Daoy (cell line): ENCODE measurements around the gene LGALS14. TPM values are rescaled to one million over a fixed set of nuclear protein-coding genes. Genes with fewer than 3 reads are reported as not detected.
"Not testable (repeated sequence)": the region's sequence is repeated elsewhere in the genome, so short reads cannot be mapped to it uniquely, and the experiment has no call there.

Experiments used
- DNase-seq: peaks from one replicate; pipeline ENCODE4 v3.0.0-alpha.2; 2015; ENCODE audit warnings: low read depth
- total RNA-seq: library from RNA; depleted of rRNA; stranded (reverse); fragments of >200 nt; shearing (Covaris generic); gene quantifications from 2 replicates; pipeline ENCODE4 v1.2.3, GENCODE V29; 2014; rRNA removed

LGALS14 gene, protein sequence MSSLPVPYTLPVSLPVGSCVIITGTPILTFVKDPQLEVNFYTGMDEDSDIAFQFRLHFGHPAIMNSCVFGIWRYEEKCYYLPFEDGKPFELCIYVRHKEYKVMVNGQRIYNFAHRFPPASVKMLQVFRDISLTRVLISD
- not detected in 2 replicates for total RNA-seq

- no peak for DNase-seq
Observed at GRCh38 chr19:39704181-39705044, at the start of gene LGALS14. TSS of gene LGALS14 (plus strand) at chr19:39704481. CDS start at chr19:39704529, 48 bp downstream.

DNA sequence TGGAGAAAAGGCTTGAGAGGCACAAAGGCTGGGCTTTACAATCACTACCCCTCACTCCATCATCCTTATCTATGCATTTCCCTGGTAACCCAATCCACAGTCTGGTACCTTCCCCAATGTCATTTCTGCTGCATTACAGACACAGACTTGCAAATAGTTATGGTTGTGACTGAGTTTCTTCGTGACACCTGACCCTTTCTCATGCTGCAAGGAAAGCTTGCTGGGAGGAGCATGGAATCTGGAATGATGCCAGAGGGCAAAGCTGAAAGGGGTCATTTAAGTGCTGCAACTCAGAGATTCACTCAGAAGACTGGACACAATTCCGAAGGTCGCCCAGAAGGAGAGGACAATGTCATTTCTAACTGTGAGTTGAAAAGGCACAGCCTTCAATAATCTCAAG, 48.7 kb upstream of the LGALS14 start, which contains the start of gene LGALS16:
TSS of gene LGALS16 (plus strand) at position 301 of the 400 bp plus-strand sequence. CDS start at position 350, 49 bp downstream.
- no peak for DNase-seq

- no peak for DNase-seq
Observed at GRCh38 chr19:39659791-39660190, 44.5 kb upstream of the LGALS14 start.

- no peak for DNase-seq
Observed at GRCh38 chr19:39660661-39661060, 43.6 kb upstream of the LGALS14 start.

DNA sequence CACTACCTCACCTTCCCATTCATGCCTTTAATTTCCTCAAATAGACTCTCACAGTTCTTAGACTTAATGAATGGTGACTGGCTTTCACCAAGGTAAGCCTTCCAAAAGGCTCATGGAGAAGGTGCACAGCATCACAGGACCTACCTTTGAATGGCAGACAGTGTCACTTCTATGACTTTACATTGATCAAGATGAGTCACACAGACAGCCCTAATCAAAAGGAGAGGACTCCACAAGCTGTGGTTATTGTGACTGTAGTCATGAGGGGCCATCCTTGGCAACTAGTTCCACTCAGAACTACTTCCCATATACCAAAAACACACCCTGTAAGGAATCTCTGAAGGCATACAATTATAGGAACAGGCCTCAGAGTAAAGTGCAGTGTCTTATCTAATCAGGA, 42.7 kb upstream of the LGALS14 start:
- DNase-seq, result no peak

DNA sequence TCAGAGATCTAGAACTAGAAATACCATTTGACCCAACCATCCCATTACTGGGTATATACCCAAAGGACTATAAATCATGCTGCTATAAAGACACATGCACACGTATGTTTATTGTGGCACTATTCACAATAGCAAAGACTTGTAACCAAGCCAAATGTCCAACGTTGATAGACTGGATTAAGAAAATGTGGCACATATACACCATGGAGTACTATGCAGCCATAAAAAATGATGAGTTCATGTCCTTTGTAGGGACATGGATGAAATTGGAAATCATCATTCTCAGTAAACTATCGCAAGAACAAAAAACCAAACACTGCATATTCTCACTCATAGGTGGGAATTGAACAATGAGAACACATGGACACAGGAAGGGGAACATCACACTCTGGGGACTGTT, 34.4 kb upstream of the LGALS14 start:
- not testable (repeated sequence) for DNase-seq

DNA sequence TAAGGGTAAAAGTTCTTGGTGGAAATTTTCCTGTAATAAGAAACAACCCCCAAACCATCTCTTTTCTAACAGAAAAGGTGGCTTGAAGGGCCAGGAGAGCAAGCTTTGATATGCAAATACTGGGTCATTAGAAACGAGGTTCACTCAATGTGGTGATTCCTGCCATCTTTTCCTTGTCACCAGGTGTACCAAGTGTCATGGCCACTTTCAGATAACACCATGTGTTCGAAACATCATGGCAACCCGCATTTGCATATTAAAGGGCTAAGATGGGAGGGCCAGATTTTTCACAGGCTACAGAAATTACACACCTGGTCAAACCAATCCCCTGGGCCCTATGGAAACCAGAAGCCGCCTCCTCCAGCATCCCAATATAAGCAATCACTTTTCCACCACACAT, 33.3 kb upstream of the LGALS14 start:
- DNase-seq, result no peak

DNA sequence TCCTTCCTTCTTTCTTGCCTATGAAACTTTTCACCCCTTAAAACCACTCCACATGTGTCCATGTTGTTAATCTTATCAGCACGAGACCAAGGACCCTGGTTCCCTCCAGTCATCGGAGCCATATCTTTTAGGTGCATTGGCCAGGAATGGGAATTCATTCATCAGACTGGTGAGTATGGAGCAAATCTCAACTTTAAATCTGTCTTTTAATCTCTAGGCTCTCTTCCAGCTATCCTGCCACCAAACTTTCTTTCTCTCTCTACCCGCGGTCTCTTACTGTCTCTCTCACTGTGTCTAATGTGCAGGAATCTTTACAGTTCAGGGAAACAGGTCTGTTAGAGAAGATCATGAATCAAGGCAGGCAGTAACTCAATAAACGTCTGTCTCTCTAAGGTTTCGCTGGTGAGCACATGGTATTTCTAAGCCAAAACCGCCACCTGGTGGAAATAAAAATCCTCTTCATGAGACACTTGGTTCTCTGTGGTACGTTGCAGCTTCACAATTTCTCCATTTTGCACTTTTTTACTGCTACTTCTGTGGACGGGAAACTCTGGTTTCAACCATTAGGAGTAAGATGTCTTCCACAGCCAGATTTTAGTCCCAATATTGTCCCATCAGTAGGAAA, 32.4 kb upstream of the LGALS14 start:
- peak; percentile 56 for DNase-seq

- no peak for DNase-seq
Observed at GRCh38 chr19:39672473-39672872, 31.8 kb upstream of the LGALS14 start.

- not testable (repeated sequence) for DNase-seq
Observed at GRCh38 chr19:39673862-39674261, 30.4 kb upstream of the LGALS14 start.

DNA sequence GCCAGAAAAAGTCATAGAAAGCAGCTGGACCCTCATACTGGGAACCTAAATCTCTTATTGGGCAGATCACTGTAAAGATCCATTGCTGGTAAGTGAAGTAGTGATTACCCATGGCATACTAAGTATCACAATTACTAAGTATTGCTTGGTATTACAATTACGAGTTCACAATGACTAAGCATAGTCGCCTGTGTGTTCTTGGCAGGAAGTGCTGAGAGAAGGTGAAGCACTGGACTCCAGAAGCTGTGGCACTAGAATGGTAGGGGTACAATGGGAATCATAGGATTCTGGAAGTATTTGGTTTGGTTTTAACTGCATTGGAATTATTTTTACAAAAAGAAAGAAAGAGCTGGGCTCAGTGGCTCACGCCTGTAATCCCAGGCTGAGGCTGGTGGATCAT, 28.3 kb upstream of the LGALS14 start:
- no peak for DNase-seq

- peak; percentile 90 for DNase-seq
Observed at GRCh38 chr19:39677961-39678889, 26.1 kb upstream of the LGALS14 start.

- DNase-seq, result peak; percentile 29
Observed at GRCh38 chr19:39679056-39679790, 25.1 kb upstream of the LGALS14 start.

DNA sequence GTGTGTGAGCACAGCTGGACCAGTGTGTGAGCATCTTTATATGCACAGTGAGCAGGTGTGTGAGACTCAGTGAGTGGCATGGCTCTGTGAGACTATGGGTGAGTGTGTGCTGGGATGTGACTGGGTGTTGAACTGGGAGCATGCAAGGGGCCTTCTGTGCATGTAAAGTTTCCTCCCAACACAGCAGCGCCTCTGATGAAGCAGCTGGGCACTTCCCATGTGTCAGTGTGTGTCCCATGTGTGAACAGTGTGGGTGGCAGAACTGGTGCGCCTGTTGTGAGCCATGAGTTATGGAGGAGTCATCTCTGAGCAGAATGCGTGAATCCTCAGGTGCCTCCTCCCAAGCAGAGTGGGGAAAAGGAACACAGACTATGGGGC, 24.5 kb upstream of the LGALS14 start:
- no peak for DNase-seq

- DNase-seq, result no peak
Observed at GRCh38 chr19:39680593-39680992, 23.7 kb upstream of the LGALS14 start.

GRCh38 chr19:39681416-39681815, 22.9 kb upstream of the LGALS14 start:
- DNase-seq, result no peak

DNA sequence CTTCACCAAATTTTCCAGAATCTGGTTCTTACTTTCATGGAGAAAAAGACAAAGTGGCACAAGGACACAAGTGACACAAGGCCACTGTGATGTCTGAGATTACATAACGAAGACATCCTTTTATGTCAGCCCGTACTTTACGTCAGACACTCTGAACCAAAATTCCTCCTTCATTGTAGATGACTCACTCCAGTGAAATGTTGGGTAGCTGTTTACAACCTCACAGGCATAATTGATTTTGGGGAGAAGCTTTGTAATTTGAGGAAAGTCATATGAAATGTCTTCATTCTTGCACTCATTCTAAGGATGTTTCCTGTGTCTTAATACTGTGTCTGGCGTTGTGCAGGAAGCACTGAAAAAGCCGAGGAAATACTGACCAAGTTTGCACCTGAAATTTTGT, 20.0 kb upstream of the LGALS14 start:
- no peak for DNase-seq

DNA sequence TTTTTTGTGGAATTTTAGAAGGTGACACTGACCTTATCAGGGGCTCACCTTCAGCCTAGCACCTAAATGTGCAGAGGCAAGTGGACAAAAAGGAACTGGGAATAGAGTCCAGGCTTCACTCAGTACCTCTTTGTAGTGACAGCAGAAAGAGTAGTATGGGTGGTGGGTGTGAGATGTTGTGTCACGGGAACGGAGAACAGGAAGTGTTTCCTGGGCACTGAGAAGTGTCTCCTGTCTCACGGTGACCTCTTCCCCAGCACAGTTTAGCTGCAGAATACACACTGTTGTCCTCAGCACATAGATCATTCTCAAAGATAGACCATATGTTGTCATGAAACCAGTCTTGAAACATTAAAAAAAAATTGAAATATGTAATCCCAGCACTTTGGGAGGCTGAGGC, 17.5 kb upstream of the LGALS14 start:
- DNase-seq, result no peak

GRCh38 chr19:39688637-39689036, 15.6 kb upstream of the LGALS14 start:
- not testable (repeated sequence) for DNase-seq

DNA sequence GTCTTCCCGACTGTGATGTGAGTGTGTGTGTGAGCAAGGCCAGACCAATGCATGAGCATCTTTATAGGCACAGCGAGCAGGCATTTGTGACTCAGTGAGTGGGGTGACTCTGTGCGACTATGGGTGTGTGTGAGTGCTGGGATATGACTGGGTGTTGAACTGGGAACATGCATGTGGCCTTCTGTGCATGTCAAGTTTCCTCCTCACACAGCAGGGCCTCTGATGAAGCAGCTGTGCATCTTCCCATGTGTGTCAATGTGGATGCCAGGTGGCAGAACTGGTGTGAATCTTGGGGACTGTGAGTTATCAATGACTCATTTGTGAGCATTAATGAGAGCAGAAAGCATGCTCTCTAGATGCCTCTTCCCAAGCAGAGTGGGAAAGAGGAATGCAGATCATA, 12.1 kb upstream of the LGALS14 start:
- peak; percentile 47 for DNase-seq

GRCh38 chr19:39692822-39693221, 11.5 kb upstream of the LGALS14 start:
- DNase-seq, result no peak
